Frontal cortex (tissue), 4 donors: ENCODE data around the gene PPP1R11. TPM values are rescaled to one million over a fixed set of nuclear protein-coding genes. Genes with fewer than 3 reads are reported as not detected.
"Not testable (repeated sequence)": the region's sequence is repeated elsewhere in the genome, so short reads cannot be mapped to it uniquely, and the experiment has no call there.

ENCODE experiments used
- DNase-seq, 2 donors: peaks; one replicate each; pipeline ENCODE4 v3.0.0; 2012; ENCODE audit warnings: low spot score in 2 of 2
- FAIRE-seq: peaks from 2 replicates; lab custom pipeline; 2012; peaks lifted over from hg19 to GRCh38; lab: Jason Lieb, UNC
- total RNA-seq: library from RNA; depleted of rRNA; stranded (reverse); fragments of >200 nt; gene quantifications from one replicate; pipeline ENCODE4 v1.2.3, GENCODE V29; 2014
- donor health status: control.
- donor health status: control.
- donor health status: control.

PPP1R11 gene
- total RNA-seq, result 17.1 TPM

- FAIRE-seq, result peak; percentile 94
- DNase-seq, result peak; percentile 92
Measured at GRCh38 chr6:30066577-30067459, at the start of gene PPP1R11. PPP1R11 (plus strand) TSS chr6:30067198; CDS start chr6:30067411, 213 bp downstream.

GRCh38 chr6:30019819-30020218 is 47.2 kb upstream of the PPP1R11 start:
- no peak for DNase-seq

GRCh38 chr6:30020626-30021025 is 46.4 kb upstream of the PPP1R11 start:
- DNase-seq (no peak), FAIRE-seq (no peak)

More at GRCh38 chr6:30019819-30020218, 47.2 kb upstream of the PPP1R11 start:
- FAIRE-seq, result no peak

GRCh38 chr6:30022189-30022588 is 44.8 kb upstream of the PPP1R11 start:
- DNase-seq (no peak), FAIRE-seq (no peak)

GRCh38 chr6:30022712-30023111 is 44.3 kb upstream of the PPP1R11 start:
- not testable (repeated sequence) for FAIRE-seq

GRCh38 chr6:30025186-30025585 is 41.8 kb upstream of the PPP1R11 start:
- DNase-seq, result no peak
- no peak for FAIRE-seq

More at GRCh38 chr6:30022712-30023111, 44.3 kb upstream of the PPP1R11 start:
- DNase-seq, result not testable (repeated sequence)

- no peak for FAIRE-seq
Measured at GRCh38 chr6:30029588-30029987, 37.4 kb upstream of the PPP1R11 start.

GRCh38 chr6:30031381-30031780 is 35.6 kb upstream of the PPP1R11 start:
- FAIRE-seq, result no peak
- no peak for DNase-seq

More at GRCh38 chr6:30029588-30029987, 37.4 kb upstream of the PPP1R11 start:
- DNase-seq, result no peak

GRCh38 chr6:30033440-30033839 is 33.6 kb upstream of the PPP1R11 start:
- not testable (repeated sequence) for DNase-seq, FAIRE-seq

GRCh38 chr6:30035784-30036183 is 31.2 kb upstream of the PPP1R11 start:
- no peak for DNase-seq
- no peak for FAIRE-seq

- no peak for FAIRE-seq
- DNase-seq, result no peak
Measured at GRCh38 chr6:30037182-30037788, 29.7 kb upstream of the PPP1R11 start.

- DNase-seq (no peak), FAIRE-seq (no peak)
Measured at GRCh38 chr6:30041221-30041620, 25.8 kb upstream of the PPP1R11 start.

- no peak for FAIRE-seq
- no peak for DNase-seq
Measured at GRCh38 chr6:30041821-30042220, 25.2 kb upstream of the PPP1R11 start.

GRCh38 chr6:30042476-30042875 is 24.5 kb upstream of the PPP1R11 start:
- FAIRE-seq, result no peak
- no peak for DNase-seq

GRCh38 chr6:30042914-30043313 is 24.1 kb upstream of the PPP1R11 start:
- FAIRE-seq (no peak), DNase-seq (no peak)

GRCh38 chr6:30043744-30044143 is 23.3 kb upstream of the PPP1R11 start:
- FAIRE-seq, result no peak
- DNase-seq, result no peak

GRCh38 chr6:30044630-30045029 is 22.4 kb upstream of the PPP1R11 start:
- DNase-seq (no peak), FAIRE-seq (no peak)

GRCh38 chr6:30047220-30047619 is 19.8 kb upstream of the PPP1R11 start:
- FAIRE-seq (no peak), DNase-seq (no peak)

- DNase-seq (no peak), FAIRE-seq (no peak)
Measured at GRCh38 chr6:30053682-30054081, 13.3 kb upstream of the PPP1R11 start.

- FAIRE-seq (no peak), DNase-seq (no peak)
Measured at GRCh38 chr6:30055513-30055912, 11.5 kb upstream of the PPP1R11 start.

GRCh38 chr6:30060606-30061091 is 6.3 kb upstream of the PPP1R11 start:
- FAIRE-seq (no peak), DNase-seq (no peak)
